Astrocyte of the hippocampus (primary cell): Measurements from ENCODE around the gene KSR1.
"Not testable (repeated sequence)": the region's sequence is repeated elsewhere in the genome, so short reads cannot be mapped to it uniquely, and the experiment has no call there.

Experiments used
- DNase-seq: peaks from one replicate; pipeline ENCODE4 v3.0.0; 2011; ENCODE audit warnings: low read depth, low spot score

KSR1 gene

DNA sequence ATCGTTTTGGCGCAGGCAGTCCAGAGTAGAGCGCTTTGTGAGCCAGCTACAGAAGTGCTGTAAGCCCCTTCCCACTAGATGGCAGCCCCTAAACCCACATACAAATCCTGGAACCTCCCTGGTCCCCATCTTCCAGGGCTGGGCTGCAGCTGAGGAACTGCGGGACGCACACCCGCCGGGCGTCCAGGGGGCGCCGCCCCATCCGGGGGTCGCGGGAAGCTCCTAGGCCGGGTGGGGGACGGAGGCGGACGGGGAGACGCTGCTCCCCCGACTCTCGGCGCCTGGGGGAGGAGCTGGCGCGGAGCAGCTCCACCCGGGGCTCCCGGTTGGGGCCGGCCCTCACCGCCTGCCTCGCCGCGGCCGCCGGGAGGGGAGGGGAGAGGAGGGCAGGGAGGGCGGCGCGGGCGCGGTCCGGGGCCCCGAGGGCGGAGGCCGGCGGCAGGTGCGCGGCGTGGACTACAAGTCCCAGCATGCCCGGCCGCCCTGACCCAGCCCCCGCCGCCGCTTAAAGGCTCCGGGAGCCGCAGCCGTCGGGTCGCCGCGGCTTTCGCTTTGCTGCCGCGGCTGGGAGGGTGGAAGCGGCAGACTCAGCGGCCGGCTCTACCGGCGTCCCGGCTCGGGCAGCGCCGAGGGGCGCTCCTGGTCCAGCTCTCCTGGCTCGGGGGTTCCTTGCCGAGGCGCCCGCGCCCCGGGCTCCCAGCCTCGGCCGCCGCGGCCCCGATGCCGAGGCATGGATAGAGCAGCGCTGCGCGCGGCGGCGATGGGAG is at the start of gene KSR1:
Gene KSR1 (plus strand): TSS at position 535 of the 767 bp plus-strand sequence. CDS start 196 bp downstream, at position 731.
- DNase-seq = peak; percentile 91

DNA sequence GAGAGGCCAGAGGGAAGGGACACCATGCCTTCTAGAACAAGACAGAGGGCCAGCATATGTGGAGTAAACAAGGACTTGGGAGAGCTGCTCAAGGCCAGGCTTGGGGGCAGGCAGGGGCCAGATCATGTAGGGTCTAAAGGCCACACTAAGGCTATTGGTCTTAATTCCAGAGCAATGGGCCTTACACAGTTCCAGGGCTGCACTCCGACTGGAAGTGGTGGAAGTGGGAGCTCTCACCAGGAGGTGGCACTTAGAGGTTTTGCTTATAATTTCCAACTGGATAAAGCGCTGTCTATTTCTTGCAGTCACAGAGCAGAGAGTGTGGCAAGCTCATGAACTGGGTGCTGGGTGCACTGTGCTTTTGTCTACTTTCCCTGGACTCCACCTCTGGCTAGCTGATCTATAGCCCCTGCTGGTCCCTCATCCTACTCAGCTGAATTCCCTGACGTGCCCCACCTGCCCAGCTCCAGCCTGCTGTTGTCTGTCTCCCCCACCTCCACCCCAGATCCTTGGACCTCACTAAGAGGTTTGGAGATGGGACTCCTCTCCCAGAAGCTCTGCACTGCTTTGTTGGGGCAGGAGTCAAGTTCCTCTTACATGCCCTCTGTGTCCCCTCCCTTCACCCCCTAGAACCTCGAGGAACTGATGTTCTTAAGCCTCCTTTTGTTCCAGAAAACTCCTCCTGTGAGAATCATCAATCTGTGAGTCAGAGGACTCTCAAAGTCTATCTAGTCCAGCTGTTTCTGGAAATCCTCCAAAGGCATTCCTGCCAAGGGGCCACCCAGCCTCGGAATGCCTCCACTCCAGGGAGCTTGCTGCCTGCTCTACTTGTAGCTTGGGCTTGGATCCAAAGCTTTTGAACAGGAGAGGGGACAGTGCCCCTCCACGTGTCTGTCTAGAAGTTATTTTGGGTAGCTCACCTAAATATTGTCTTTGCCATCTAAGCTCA is 48.1 kb upstream of the KSR1 start:
- DNase-seq = peak; percentile 56

DNA sequence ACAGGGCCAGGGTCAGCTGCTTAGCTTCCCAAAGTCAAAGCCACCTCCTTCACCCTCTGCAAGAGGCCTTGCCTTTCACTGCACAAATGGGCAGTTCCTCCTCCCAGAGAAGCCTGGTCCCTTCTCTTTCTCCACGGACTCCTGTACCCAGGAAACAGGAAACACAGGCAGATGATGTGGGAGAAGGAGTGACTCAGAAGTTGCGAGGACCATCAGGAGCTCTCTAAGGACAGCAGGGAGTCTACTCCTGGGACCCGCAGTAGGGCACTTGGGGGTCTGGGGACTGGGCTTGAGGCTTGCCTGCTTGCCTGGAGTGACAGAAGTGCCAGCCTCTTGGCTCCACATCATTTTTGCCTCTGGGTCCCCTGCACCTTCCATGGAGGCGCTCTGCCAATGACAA is 47.4 kb upstream of the KSR1 start:
- peak; percentile 18 for DNase-seq

DNA sequence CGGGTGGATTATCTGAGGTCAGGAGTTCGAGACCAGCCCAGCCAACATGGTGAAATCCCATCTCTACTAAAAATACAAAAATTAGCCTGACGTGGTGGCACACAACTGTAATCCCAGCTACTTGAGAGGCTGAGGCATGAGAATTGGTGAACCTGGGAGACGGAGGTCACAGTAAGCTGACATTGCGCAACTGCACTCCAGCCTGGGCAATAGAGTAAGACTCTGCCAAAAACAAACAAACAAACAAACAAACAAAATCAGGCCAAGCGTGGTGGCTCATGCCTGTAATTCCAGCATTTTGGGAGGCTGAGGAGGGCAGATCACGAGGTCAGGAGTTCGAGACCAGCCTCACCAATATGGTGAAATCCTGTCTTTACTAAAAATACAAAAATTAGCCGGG is 44.1 kb upstream of the KSR1 start:
- not testable (repeated sequence) for DNase-seq

DNA sequence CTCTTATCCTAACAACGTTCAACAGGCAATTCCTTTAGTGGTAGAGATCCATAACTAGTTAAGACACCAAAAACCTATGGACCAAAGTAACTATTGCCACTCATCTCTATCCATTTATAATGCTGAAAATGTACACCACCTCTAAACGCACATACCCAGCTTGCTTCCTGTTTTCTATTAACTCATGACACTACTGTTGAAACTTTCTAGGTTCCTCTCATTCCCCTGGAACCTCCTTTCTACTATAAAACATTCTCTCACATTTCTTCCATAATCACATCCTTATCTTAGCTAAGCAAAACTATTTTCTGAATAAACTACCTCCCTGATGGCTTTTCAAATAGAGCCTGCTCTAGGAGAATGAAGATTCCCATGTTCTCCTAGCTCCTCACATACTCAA is 42.9 kb upstream of the KSR1 start:
- DNase-seq = no peak

DNA sequence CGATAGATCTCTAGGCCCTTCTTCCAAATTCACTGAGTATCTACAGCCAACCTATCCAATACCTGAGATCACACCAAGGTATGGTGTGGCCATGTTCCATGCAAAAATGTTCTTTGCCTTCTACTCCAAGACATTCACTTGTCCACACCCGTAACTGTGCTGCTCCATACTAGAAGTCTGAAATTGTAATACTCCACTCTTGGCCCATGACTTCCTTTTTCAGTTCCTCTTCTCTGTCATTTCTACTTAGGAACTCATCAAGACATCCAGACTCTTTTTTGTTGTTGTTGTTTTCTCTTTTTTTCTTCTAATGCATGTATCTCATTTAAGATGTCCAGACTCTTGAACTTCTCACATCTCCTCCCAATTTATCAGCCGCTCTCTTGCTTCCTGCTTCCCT is 42.5 kb upstream of the KSR1 start:
- no peak for DNase-seq

DNA sequence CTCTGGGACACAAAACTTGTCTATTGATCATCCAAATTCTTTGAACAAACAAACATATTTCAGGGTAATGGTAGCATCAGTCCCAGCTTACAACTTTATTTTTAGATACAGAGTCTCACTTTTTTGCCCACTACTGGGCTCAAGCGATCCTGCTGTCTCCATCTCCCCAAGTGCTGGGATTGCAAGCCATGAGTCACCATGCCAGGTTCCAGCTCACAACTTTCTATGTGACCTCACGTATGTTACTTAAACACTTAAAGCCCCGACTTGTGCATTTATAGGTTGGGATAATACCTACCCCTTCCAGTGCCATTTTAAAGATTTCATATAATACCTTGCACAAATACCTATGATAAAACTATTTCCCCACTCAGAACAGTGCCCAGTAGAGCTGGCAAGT is 42.0 kb upstream of the KSR1 start:
- peak; percentile 16 for DNase-seq

DNA sequence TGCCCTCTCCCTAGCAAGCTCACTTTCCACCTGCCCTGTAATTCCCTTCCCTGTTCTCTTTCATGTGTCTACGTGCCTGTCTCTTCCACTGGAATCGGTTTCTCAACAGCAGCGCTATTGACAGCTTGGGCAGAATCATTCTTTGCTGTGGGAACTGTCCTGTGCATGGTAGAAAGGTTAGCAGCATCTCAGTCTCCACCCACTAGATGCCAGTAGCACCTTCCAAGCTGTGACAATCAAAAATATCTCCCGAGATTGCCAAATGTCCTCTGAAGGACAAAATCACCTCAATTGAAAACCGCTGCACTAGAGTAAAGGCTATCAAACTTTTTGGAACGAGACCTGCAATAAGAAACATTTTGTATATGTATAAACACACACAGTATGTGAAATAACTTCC is 41.6 kb upstream of the KSR1 start:
- no peak for DNase-seq

DNA sequence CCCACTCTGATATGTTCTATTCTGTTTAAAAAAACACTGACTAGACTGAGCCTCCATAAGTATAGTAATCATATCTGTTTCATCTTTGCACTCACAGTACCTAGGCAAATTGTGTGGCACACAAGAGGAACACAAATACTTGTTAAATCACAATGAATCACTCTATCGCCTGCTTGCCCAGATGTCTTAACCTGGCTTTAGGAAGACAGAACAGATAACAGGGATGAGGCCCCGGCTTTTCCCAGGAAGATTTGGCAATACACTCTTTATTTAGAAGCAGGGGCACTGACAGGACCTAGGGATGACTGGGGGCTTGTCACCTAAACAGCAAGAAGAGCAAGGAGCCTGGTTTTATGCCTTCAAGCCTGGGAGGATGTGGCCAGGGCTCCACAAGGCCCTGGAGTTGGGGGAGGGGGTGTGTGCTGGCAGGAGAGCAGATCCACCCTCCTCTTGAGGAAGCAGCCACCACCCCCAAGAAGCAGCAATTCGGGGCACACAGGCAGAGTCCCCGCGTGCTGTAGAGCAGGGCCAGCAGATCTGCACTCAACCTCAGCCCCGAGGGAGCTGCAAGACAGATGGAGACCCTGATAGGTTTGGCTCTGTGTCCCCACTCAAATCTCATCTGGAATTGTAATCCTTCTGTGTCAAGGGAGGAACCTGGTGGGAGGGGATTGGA is 41.0 kb upstream of the KSR1 start:
- no peak for DNase-seq

DNA sequence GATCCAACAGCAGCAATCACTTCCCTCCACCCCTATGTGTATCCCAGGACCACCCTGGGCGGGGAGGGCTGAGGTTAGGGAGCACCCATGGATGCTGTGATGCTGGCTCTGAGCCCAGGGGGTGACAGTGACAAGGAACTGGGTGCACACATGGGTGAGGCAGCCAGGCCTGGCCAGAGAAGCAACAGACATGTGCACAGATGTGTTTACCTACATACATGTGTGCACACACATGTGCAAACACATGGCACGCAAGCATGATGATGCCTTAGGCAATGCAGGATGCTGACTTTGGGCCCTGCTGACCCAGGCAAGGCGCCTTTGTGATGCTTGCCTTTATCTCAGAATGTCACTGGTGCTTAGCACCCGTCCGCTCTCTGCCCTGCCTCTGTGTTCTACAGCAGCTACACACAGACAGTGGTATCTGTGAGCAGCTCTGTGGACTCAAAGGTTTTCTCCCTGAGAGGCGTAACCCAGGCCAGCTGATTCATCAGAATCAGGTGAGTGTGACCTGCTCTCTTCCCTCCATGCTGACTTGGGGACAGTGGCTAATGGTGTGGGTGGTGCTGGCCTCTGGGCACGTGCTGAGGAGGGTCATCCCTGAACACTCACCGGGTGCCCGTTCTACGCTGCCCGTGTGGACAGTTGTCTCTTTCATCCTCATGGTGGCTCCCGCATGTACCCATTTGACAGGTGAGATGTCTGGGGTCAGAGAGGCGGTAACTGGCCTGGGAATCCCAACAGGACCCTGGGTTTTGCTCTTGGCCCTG is 38.5 kb upstream of the KSR1 start:
- DNase-seq = no peak

DNA sequence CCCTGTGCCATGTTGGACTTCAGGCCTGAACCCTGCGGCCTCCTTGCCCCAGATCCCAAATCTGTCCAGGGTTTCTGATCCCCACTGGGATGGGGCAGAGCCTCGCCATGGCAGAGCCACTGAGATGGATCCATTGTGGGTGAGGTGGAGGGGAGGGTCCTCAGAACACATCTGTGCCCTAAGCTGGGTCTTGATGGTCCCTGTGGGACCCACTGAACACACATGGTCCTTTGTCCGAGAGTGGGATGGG is 38.0 kb upstream of the KSR1 start:
- no peak for DNase-seq

DNA sequence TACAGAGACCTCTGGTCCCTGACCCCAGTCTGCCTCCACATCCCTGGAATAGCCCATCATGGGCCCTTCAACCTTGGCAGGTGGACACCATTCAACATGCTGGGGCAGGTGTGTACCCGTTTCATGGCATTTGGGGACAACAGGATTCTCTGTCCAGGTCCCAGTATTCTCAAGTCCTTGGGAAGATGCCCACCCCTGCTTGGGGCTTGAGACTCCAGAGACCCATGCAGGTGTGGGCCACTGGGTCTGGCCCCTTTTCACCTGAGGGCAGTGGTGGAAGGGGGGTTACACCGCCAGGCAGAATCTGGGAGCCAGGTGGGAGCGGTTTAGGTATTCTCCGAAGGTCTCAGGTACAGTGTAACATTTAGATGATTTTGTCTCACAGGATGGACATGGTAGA is 37.1 kb upstream of the KSR1 start:
- DNase-seq = no peak

DNA sequence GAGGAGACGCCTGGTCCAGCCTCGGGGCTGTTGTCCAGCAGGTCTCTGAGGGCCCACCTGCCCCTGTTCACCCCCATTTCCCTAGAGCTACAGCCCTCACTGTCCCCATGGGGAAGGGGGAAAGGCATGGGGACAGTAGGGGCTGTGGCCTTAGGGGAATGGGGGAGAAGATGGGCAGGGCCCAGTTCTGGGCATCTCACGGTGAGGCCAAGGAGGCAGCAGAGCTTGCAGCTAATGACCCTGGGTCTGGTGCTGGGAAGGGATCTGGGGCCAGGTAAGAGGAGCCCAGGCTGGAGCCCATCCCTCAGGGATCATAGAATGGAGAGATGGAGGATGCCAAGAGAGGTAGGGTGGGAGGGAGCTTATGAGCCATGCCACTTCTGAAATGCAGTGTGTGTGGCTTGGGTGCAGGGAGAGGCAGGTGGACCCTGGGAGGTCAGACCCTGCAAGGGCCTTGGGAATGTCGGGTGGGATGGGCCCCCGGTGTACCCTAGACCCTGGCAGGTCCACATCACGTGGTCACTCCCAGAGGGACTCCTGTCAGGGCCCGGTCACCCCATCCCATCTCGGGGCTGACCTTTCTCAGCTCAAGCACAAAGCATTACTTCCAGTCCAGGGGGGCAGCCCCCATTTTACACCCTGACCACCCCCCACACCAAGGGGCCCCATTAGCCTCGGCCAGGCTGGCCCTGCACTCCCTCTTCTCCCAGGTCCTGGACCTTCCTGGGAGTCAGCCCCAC is 35.9 kb upstream of the KSR1 start:
- DNase-seq = no peak

DNA sequence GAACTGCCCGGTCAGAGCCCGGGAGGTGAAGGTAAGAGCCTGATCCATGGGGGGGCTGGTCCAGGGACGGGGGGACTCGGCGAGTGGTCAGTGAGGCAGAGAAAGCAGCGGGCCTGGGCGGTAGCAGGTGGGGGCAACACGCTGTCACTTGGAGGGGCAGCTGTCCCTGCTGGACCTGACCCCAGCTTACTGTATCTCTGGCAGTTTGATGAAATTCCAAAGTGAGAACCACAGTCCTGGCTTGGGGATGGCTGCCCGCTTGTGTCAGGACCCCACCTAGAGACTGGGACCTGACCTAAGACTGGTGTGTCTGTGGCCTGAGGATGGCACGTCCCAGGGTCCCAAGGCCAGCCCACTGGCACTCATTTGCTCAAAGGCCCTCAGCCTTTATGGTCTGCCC is 35.1 kb upstream of the KSR1 start:
- DNase-seq = no peak

DNA sequence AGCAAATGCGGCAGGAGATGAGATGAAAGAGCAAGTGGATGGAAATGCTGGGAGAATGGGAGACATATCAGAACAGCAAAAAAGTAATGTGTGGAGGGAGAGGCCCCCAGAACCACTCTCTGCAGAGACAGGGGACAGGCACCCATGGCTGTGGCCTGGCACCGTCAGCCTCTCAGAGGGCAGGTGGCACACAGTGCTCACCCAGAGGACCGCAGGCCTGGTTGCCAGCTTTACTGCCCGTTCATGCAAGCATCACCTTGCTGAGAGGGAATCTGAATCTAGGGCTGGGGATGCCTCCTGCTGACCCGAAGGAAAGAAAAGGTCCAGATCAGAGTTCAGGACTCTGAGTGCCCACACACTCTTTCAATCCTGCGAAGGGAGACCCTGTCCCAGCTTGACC is 34.6 kb upstream of the KSR1 start:
- DNase-seq = not testable (repeated sequence)

DNA sequence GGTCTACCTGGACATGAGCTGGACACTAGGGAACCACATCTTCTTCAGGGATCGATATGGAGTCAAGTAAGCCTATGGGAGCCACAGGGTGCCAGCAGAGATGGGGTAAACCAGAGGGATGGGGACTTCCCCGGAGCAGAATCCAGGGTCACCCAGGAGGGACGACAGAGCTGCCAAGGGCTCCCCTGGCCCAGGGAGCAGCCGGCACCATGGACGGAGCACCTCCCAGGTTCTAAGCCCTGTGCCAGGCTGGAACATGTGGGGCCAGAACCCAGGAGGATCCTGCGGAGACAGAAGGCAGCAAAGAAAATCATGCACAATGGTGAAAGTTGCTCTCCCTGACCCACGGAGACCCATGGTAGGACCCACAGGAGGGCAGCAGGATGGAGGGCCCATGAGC is 33.6 kb upstream of the KSR1 start:
- DNase-seq = no peak

DNA sequence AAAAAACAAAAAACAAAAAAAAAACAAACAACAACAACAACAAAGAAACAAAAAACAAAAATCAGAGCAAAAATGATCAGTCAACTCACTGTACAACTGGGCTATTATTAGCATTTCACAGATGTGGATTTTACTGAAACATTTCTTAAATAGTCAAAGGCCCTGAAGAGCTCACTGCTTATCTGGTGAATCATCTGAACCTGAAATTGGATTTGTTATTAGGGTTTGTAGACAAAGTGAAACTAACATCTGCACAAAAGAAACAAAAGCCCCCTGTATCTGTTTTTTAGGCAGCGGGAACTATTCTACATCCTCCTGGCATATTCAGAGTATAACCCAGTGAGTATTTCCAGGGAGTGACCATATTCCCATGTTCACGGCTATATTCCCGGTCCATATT is 32.6 kb upstream of the KSR1 start:
- no peak for DNase-seq

DNA sequence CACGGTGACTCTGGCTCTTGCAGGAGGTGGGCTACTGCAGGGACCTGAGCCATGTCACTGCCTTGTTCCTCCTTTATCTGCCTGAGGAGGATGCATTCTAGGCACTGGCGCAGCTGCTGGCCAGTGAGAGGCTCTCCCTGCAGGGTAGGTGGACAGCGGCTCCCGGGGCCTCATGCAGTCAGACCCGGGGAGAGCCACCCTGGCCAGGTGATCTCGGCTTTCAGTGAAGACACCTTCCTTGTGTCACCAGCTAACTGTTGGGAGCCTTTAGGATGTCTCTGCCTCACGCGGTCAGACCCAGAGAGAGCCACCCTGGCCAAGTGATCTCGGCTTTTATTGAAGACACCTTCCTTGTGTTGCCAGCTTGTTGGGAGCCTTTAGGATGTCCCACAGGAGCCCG is 31.7 kb upstream of the KSR1 start:
- DNase-seq = no peak

DNA sequence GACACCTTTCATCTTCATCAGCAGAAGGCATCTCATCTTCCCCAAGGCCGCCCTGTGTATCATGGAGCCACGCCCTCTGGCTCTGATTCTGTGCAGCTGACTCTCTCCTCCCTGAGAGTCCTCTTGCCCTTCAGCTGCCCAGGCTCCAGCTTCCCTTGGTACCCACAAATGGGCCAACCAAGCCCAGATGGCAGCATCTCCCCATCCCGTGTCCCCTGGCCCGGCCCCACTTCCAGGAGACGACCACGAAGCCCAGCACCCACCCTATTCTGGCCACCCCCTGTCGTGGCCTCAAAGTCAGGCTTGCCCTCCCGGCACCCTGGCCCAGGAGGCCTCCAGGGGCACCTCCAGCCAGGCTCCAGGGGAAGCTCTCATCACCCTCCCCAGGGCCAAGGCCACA is 31.3 kb upstream of the KSR1 start:
- DNase-seq = no peak

DNA sequence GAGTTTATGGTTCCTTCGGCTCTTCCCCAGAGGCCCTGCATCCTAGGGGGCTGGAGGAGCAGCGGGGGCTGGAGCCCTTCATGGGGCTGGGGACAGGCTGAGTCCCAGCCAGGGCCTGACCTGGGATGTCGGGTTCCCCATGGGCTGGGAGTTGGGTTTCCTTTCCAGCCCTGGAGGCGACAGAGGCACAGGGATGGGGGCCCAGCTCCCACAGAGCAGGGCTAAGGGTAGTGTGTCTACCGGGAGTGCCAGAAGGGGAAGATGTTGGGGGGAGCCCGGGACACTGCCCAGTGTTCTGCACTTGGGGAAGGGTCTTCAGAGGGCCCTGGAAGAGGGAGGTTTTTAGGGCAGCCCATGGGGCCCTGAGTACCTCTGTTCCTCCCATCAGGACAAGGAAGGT is 30.7 kb upstream of the KSR1 start:
- not testable (repeated sequence) for DNase-seq

DNA sequence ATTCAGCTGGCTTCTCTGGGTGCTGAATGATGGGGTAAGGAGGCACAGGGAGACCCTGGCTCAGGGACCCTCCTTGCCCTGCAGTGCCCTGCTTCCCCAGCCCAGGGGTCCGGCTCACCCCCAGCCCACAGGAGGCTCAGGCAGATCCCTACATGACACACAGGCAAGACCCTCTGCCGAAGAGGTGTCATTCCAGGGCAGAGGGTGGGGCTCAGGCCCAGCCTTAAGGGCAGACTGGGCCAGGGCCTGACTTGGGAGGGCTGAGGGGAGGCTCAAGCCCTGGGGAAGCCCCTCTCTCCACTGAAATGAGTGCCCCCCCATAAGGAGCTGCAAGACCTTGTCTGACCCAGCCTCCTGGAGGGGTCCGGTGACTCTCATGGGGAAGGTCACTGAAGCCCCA is 30.3 kb upstream of the KSR1 start:
- DNase-seq = no peak
